Stimulated activated CD8-positive, alpha-beta memory T cell treated with anti-CD3 and anti-CD28 coated beads, Interleukin-4, amount 100 ng/mL, for 4 hours (primary cell): Measurements from ENCODE around the gene TIMM10B.

Experiments
- DNase-seq, 2 donors: peaks; one replicate each; pipeline ENCODE4 v3.0.0-alpha.2; 2020; ENCODE audit warnings: low read depth in 2 of 2, low spot score in 1 of 2

Gene TIMM10B

GRCh38 chr11:6469599-6469998, 11.7 kb upstream of the TIMM10B start:
- no peak for DNase-seq

- no peak for DNase-seq
Measured at GRCh38 chr11:6472934-6473333, 8.4 kb upstream of the TIMM10B start.

GRCh38 chr11:6473451-6474412, 7.6 kb upstream of the TIMM10B start, which contains the start of gene TRIM3:
Gene TRIM3, minus strand, starts transcription at chr11:6473941. Its CDS starts 8,246 bp downstream, at chr11:6465695.
- peak; percentile 47 to 66 for DNase-seq

- DNase-seq: no peak
Measured at GRCh38 chr11:6474413-6474792, 6.9 kb upstream of the TIMM10B start.

- DNase-seq: no peak
Measured at GRCh38 chr11:6474806-6475500, 6.3 kb upstream of the TIMM10B start.

- DNase-seq: no peak
Measured at GRCh38 chr11:6475936-6476335, 5.4 kb upstream of the TIMM10B start.

GRCh38 chr11:6476571-6476970, 4.7 kb upstream of the TIMM10B start:
- no peak for DNase-seq

- DNase-seq: no peak
Measured at GRCh38 chr11:6480299-6480914, 894 bp upstream of the TIMM10B start.

- no peak for DNase-seq
Measured at GRCh38 chr11:6481924-6482275, 599 bp downstream of the TIMM10B start.

GRCh38 chr11:6482441-6482840, 1.1 kb downstream of the TIMM10B start:
- DNase-seq: no peak

- no peak for DNase-seq
Measured at GRCh38 chr11:6483015-6483414, 1.7 kb downstream of the TIMM10B start.

GRCh38 chr11:6485661-6486060, 4.4 kb downstream of the TIMM10B start:
- no peak for DNase-seq

GRCh38 chr11:6486256-6486655, 5.0 kb downstream of the TIMM10B start:
- no peak for DNase-seq

- DNase-seq: no peak
Measured at GRCh38 chr11:6486938-6487337, 5.6 kb downstream of the TIMM10B start.

- DNase-seq: no peak
Measured at GRCh38 chr11:6488342-6488741, 7.0 kb downstream of the TIMM10B start.

GRCh38 chr11:6488821-6489220, 7.5 kb downstream of the TIMM10B start:
- DNase-seq: no peak

- no peak for DNase-seq
Measured at GRCh38 chr11:6489306-6489705, 8.0 kb downstream of the TIMM10B start.

GRCh38 chr11:6497069-6497839, 16.0 kb downstream of the TIMM10B start, which contains the start of gene DNHD1:
Gene DNHD1, plus strand, starts transcription at chr11:6497280. Its CDS starts 936 bp downstream, at chr11:6498216.
- DNase-seq: no peak

GRCh38 chr11:6498121-6498520, 16.8 kb downstream of the TIMM10B start:
- DNase-seq: no peak

GRCh38 chr11:6498544-6498943, 17.2 kb downstream of the TIMM10B start:
- DNase-seq: no peak

- no peak for DNase-seq
Measured at GRCh38 chr11:6502382-6502781, 21.1 kb downstream of the TIMM10B start.
